Stomach (tissue), 9 donors: Measurements from ENCODE around the gene KCNC1. TPM values are rescaled to one million over a fixed set of nuclear protein-coding genes. Genes with fewer than 3 reads are reported as not detected.

Experiments used
- DNase-seq, 2 donors: peaks; one replicate each; pipeline versions ENCODE4 v3.0.0 to v3.0.0-alpha.2; 2013 to 2019
- H3K27ac ChIP-seq, 5 donors: fragments of 200-600 bp in 4 of 5; sonication (generic) in 4 of 5; one replicate each; pipeline ENCODE4 v1.5.1; 2013 to 2019; ENCODE audit warnings: mild to moderate bottlenecking in 1 of 5, moderate library complexity in 1 of 5
- H3K27me3 ChIP-seq, 3 donors: fragments of 200-600 bp; sonication (generic); one replicate each; pipeline ENCODE4 v1.5.1; 2017 to 2019; ENCODE audit warnings: mixed run types in 1 of 3
- H3K36me3 ChIP-seq, 4 donors: fragments of 200-600 bp; sonication (generic); 1 replicate in 3 of 4; 2 replicates in 1 of 4; pipeline ENCODE4 v1.5.1; 2016 to 2019
- H3K4me1 ChIP-seq, 4 donors: fragments of 200-600 bp; sonication (generic); one replicate each; pipeline ENCODE4 v1.5.1; 2016 to 2019
- H3K4me3 ChIP-seq, 4 donors: fragments of 200-600 bp; sonication (generic) in 3 of 4; one replicate each; pipeline ENCODE4 v1.5.1; 2016 to 2019; ENCODE audit warnings: mild to moderate bottlenecking in 1 of 4
- H3K9me3 ChIP-seq, 4 donors: fragments of 200-600 bp; sonication (generic); one replicate each; pipeline ENCODE4 v1.5.1; 2016 to 2019
- EP300 ChIP-seq: sonication (generic); formaldehyde crosslinking; IDR thresholded peaks from one replicate; pipeline ENCODE4 v1.6.1; 2017; ENCODE audit warnings: antibody characterized with exemption
- POLR2A ChIP-seq, 4 donors: fragments of 450-650 bp; IDR thresholded peaks; one replicate each; pipeline ENCODE4 v1.6.1; 2016; ENCODE audit warnings: antibody characterized with exemption in 4 of 4, control low read depth in 2 of 4, mild to moderate bottlenecking in 1 of 4, moderate library complexity in 1 of 4
- POLR2AphosphoS5 ChIP-seq, 3 donors: sonication (generic); formaldehyde crosslinking; IDR thresholded peaks; one replicate each; pipeline ENCODE4 v1.6.1; 2016; ENCODE audit warnings: antibody characterized with exemption in 3 of 3
- WGBS, 5 donors: extraction: QIAGEN DNeasy Blood & Tissue Kit in 3 of 5; methylation state at CpG; one replicate each; pipeline versions ENCODE4 v1.1.5 to v1.1.7; 2013 to 2018; 5-methylcytosine and 5-hydroxymethylcytosine counted together
- intact Hi-C: fragments of 100-400 bp; cut with DNase I; formaldehyde crosslinking; loops from one replicate; pipeline ENCODE4 v1.15.1; 2023; ENCODE audit warnings: low total_unique reads
- polyA plus RNA-seq, 3 donors: library from polyadenylated mRNA; stranded (reverse); fragments of 200-250 nt; gene quantifications; one replicate each; pipeline ENCODE4 v1.2.3, GENCODE V29; 2013
- total RNA-seq, 5 donors: library from RNA; depleted of rRNA; stranded (reverse); fragments of >200 nt; gene quantifications; one replicate each; pipeline versions ENCODE4 v1.1.0 to v1.2.3, GENCODE V29; 2014 to 2016
- TF ChIP-seq, protein P1 (sequence below), 7 experiments: fragments of 450-650 bp in 4 of 7; fragments of 200-600 bp in 3 of 7; sonication (generic) in 3 of 7; IDR thresholded peaks; one replicate each; pipeline ENCODE4 v1.5.1; 2016 to 2019; ENCODE audit warnings: antibody characterized with exemption in 7 of 7, control low read depth in 2 of 7, mild to moderate bottlenecking in 1 of 7
- donor health status: healthy with polysubstance abuse.
- donor health status: Bipolar disorder and iron deficiency.
- donor health status: healthy.

The KCNC1 gene
- total and polyA plus RNA-seq, 8 donors, result 0.03 to 0.18 TPM; not detected in 6

DNA sequence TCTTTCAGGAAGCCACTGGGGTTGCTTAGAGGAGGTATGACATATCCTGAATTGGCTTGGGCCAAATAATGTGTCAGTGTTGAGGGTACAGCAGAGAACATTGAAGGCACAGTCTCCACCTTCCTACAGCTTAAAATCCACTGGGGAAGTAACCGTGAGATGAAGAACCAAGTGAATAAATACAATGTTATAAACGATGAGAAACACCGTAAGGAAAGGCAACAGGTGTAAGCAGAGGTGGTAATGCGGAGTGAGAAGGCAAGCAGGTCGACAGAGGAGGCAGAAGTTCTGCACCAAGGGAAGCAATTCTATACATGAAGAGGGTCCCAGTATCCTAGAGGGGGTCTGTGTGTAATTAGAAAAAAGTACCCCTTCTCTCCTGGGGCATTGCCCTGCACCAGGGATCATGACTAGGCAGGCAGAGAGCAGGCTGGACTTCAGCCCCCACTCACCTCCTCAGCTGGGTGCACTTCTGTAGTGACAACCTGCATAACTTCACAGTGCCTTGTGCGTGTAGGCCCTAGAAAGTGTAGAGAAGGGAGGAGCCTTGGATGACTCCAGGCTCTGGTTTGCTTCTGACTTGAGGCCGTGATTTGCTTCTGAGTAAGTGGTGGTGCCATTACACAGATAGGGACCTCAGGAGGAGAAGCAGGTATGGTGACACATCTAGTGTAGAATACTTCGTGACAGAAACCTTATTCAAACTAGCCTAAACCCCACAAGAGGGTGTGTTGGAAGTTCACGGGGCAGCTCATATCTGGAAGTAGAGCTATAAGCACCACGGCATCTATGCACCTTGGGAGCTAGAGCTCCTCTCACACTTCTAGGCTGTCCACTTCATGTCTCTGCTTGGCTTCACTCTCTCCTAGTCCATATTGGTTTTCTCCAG, 10.3 kb upstream of the KCNC1 start:
- no peak overlapping the region for H3K4me3 ChIP-seq
- no peak for DNase-seq
- no peaks in the 10 kb centered on the region for H3K36me3 ChIP-seq
- intact Hi-C loops, result no loop called here
- 62 to 78% (median 69%) methylated on average over 10 of the region's 10 CpGs for WGBS, 5 donors
- H3K4me1 ChIP-seq, result peaks cover 15 to 30% (median 25%) of the 10 kb centered on the region in 4 donors
- peaks cover 22 to 69% (median 56%) of the 10 kb centered on the region in 3 donors for H3K27me3 ChIP-seq
- H3K27ac ChIP-seq, result no peak overlapping the region
- TF ChIP-seq, protein P1, sequence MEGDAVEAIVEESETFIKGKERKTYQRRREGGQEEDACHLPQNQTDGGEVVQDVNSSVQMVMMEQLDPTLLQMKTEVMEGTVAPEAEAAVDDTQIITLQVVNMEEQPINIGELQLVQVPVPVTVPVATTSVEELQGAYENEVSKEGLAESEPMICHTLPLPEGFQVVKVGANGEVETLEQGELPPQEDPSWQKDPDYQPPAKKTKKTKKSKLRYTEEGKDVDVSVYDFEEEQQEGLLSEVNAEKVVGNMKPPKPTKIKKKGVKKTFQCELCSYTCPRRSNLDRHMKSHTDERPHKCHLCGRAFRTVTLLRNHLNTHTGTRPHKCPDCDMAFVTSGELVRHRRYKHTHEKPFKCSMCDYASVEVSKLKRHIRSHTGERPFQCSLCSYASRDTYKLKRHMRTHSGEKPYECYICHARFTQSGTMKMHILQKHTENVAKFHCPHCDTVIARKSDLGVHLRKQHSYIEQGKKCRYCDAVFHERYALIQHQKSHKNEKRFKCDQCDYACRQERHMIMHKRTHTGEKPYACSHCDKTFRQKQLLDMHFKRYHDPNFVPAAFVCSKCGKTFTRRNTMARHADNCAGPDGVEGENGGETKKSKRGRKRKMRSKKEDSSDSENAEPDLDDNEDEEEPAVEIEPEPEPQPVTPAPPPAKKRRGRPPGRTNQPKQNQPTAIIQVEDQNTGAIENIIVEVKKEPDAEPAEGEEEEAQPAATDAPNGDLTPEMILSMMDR (IDR thresholded peaks at IDR 0.05), result no peak
- no peak for TF ChIP-seq EP300
- TF ChIP-seq POLR2A (IDR thresholded peaks at IDR 0.05), result no peak
- no peak for TF ChIP-seq POLR2AphosphoS5 (IDR thresholded peaks at IDR 0.05)
- H3K9me3 ChIP-seq, result no peaks in the 10 kb centered on the region

DNA sequence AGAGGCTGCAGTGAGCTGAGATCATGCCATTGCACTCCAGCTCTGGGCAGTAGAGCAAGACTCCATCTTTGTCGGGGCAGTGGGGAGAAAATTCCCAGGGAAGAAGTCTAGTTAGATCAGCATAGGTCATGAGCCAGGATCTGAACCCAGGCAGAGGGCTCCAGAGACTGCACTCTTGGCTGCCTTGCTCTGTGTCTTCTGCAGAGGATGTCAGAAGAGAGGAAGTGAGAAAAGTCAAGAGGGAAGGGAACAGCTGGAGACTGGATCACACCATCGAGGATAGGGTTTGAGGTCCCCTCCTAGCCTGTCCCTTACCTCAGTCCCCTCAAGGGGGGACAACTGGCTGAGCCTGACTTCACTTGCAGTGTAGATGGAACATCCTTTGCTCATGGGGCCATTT, 9.4 kb upstream of the KCNC1 start:
- Histone ChIP-seq H3K27ac (no peak overlapping the region), H3K27me3 (peaks cover 14 to 68% (median 47%) of the 10 kb centered on the region in 3 donors), H3K9me3 (no peaks in the 10 kb centered on the region), H3K4me1 (peaks cover 12 to 21% (median 17%) of the 10 kb centered on the region in 4 donors), H3K4me3 (no peak overlapping the region), H3K36me3 (no peaks in the 10 kb centered on the region)
- WGBS, 5 donors, result 51 to 79% (median 75%) methylated on average over 2 of the region's 2 CpGs
- no peak for DNase-seq
- intact Hi-C loops, result no loop called here
- no peak for TF ChIP-seq EP300
- no peak for TF ChIP-seq POLR2AphosphoS5 (IDR thresholded peaks at IDR 0.05)

DNA sequence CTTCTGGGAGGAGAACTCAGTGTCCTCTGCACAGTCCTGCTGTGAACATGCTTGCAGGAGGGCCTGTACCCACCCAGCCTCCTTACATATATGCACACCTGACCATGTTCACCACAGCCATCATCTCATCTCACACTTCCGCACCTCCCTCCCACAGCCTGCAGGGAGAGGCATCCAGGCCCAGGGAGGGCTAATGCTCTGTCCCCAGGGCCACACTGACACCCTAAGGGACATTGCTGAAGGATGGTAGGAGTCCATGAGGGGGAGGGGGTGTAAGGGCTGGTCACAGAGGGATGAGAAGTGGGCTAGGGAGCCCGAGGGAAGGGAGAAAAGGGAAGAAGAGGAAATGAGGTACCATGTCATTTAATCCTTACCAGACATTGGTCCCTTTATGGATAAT, 4.4 kb upstream of the KCNC1 start:
- Histone ChIP-seq H3K4me1 (peaks cover 8 to 13% (median 12%) of the 10 kb centered on the region in 4 donors), H3K9me3 (no peaks in the 10 kb centered on the region), H3K27ac (no peak overlapping the region), H3K36me3 (no peaks in the 10 kb centered on the region), H3K4me3 (no peak overlapping the region), H3K27me3 (peaks cover 0 to 57% (median 20%) of the 10 kb centered on the region in 3 donors)
- DNase-seq, result no peak
- TF ChIP-seq EP300, result no peak
- no peak for TF ChIP-seq POLR2AphosphoS5 (IDR thresholded peaks at IDR 0.05)
- no peak for TF ChIP-seq POLR2A (IDR thresholded peaks at IDR 0.05)
- TF ChIP-seq, protein P1 (IDR thresholded peaks at IDR 0.05), result no peak
- 51 to 68% (median 57%) methylated on average over 2 of the region's 2 CpGs for WGBS, 5 donors
- intact Hi-C loops, result loop anchor here (5.0 kb wide), 1 partner anchor 247 kb away; no protein-coding TSS in a partner anchor

DNA sequence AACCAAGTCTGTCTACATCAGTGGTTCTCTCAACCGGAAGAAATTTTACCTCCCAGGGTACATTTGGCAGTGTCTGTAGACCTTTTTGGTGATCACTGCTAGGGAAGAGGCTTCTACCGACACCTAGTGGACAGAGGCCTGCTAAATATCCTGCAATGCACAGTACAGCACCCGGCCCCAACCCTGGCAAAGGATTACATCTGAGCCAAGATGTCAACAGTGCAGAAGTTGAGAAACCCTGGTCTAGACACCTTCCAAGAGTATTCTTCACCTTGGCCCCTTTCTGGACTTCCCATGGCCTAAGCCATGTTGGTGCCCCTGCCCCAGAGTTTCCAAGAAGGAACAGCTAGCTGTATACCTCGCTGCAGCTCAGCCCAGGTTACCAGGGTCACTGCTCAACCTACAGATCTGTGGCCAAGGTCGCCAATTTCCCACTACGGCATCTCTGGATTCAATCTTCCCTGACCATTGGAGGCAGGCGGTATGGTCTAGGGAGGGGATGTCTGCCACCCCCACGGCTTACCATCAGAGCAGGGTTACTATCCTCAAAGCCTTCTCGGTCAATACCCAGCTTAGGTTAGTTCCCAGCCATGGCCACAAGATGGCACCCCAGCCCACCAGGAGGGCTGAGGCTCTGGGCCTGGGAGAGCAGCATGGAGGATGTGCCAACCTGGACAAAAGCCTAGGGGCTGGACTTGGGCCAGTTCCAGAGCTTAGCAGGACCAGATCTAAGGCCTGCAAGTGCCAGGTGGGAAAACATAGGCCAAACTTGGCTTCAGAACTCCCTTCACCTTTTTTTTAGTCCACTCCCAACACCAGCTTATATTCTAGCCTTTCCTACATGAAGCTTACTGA, 3.7 kb upstream of the KCNC1 start:
- Histone ChIP-seq H3K4me3 (no peak overlapping the region), H3K4me1 (peaks cover 15 to 20% (median 19%) of the 10 kb centered on the region in 4 donors), H3K27ac (no peak overlapping the region), H3K9me3 (no peaks in the 10 kb centered on the region), H3K27me3 (peaks cover 2 to 60% (median 24%) of the 10 kb centered on the region in 3 donors), H3K36me3 (no peaks in the 10 kb centered on the region)
- intact Hi-C loops, result loop anchor here (5.0 kb wide), 1 partner anchor 246 kb away; no protein-coding TSS in a partner anchor
- 13 to 17% (median 16%) methylated on average over 7 to 9 of the region's 9 CpGs for WGBS, 5 donors
- TF ChIP-seq EP300 (no peak), POLR2AphosphoS5 (IDR thresholded peaks at IDR 0.05) (peak in 1 of 3 donors; percentile 42)
- TF ChIP-seq, protein P1 (IDR thresholded peaks at IDR 0.05), result peak in 5 of 7 experiments; percentile 75 to 91 (median 79)
- peak; percentile 92 to 93 for DNase-seq
